GM10266 (cell line): Measurements from ENCODE around the gene WWOX.

Source experiments
- DNase-seq: peaks from one replicate; pipeline ENCODE4 v3.0.0; 2012; ENCODE audit errors: extremely low spot score
- CTCF ChIP-seq: IDR thresholded peaks from 2 replicates; pipeline ENCODE4 v1.5.1; 2012; ENCODE audit warnings: mild to moderate bottlenecking, low read depth; ENCODE audit not compliant: control insufficient read depth, insufficient read depth; ENCODE audit errors: missing control alignments

WWOX gene

GRCh38 chr16:78493573-78493972, 394.1 kb downstream of the WWOX start:
- DNase-seq, result no peak
- TF ChIP-seq CTCF, result no peak

- no peak for DNase-seq
- no peak for TF ChIP-seq CTCF
Observed at GRCh38 chr16:78494105-78494504, 394.7 kb downstream of the WWOX start.

GRCh38 chr16:78494674-78495073, 395.2 kb downstream of the WWOX start:
- no peak for DNase-seq
- TF ChIP-seq CTCF, result no peak

- no peak for TF ChIP-seq CTCF
Observed at GRCh38 chr16:78496189-78496588, 396.7 kb downstream of the WWOX start.

GRCh38 chr16:78499399-78499798, 399.9 kb downstream of the WWOX start:
- TF ChIP-seq CTCF, result no peak
- no peak for DNase-seq

More at GRCh38 chr16:78496189-78496588, 396.7 kb downstream of the WWOX start:
- DNase-seq, result no peak

GRCh38 chr16:78500659-78501270, 401.3 kb downstream of the WWOX start:
- TF ChIP-seq CTCF, result no peak

GRCh38 chr16:78501744-78502143, 402.3 kb downstream of the WWOX start:
- DNase-seq, result no peak

More at GRCh38 chr16:78500659-78501270, 401.3 kb downstream of the WWOX start:
- DNase-seq, result no peak

More at GRCh38 chr16:78501744-78502143, 402.3 kb downstream of the WWOX start:
- no peak for TF ChIP-seq CTCF
